ENCODE data around the gene RDH8. TPM values are rescaled to one million over a fixed set of nuclear protein-coding genes. Genes with fewer than 3 reads are reported as not detected.

The RDH8 gene
- 0.09 to 0.44 TPM (median 0.21 TPM) in 5 replicates for total RNA-seq (2022; extraction: Qiagen RNA extraction)

GRCh38 chr19:10013316-10013715, at the start of gene RDH8:
Gene RDH8 (plus strand): TSS chr19:10013483. CDS start chr19:10013498, 15 bp downstream.

GRCh38 chr19:10010247-10010691, 3.0 kb upstream of the RDH8 start, which contains the start of gene COL5A3:
Gene COL5A3 (minus strand): TSS chr19:10010504. CDS start chr19:10010385, 119 bp downstream.

Other genes starting within 250 kb of the RDH8 start
- gene ZNF846, start 244.7 kb upstream of the RDH8 start, total RNA-seq (2022; extraction: Qiagen RNA extraction), result 1.1 to 1.5 TPM (median 1.3 TPM) in 5 replicates
- 13.5 to 14.4 TPM (median 14.1 TPM) in 5 replicates for gene FBXL12, start 194.4 kb upstream of the RDH8 start, total RNA-seq (2022; extraction: Qiagen RNA extraction)
- gene UBL5, start 185.6 kb upstream of the RDH8 start, total RNA-seq (2022; extraction: Qiagen RNA extraction), result 389 to 450 TPM (median 420 TPM) in 5 replicates
- 56.2 to 80.8 TPM (median 76.5 TPM) in 5 replicates for gene PIN1, start 178.2 kb upstream of the RDH8 start, total RNA-seq (2022; extraction: Qiagen RNA extraction)
- gene OLFM2, start 77.0 kb upstream of the RDH8 start, total RNA-seq (2022; extraction: Qiagen RNA extraction), result 9.9 to 11.6 TPM (median 10.7 TPM) in 5 replicates
- gene COL5A3, start 3.0 kb upstream of the RDH8 start, total RNA-seq (2022; extraction: Qiagen RNA extraction), result 2.7 to 4.3 TPM (median 3.0 TPM) in 5 replicates
- 6.2 to 7.9 TPM (median 7.4 TPM) in 5 replicates for gene SHFL, start 72.8 kb downstream of the RDH8 start, total RNA-seq (2022; extraction: Qiagen RNA extraction)
- 0.05 to 0.08 TPM in 2 of 5 replicates, not detected in the others for gene ANGPTL6, start 89.2 kb downstream of the RDH8 start, total RNA-seq (2022; extraction: Qiagen RNA extraction)
- gene PPAN, start 92.9 kb downstream of the RDH8 start, total RNA-seq (2022; extraction: Qiagen RNA extraction), result 43.8 to 56.2 TPM (median 51.7 TPM) in 5 replicates
- 4.7 to 11.2 TPM (median 7.9 TPM) in 5 replicates for gene P2RY11, start 98.2 kb downstream of the RDH8 start, total RNA-seq (2022; extraction: Qiagen RNA extraction)
- gene EIF3G, start 106.4 kb downstream of the RDH8 start, total RNA-seq (2022; extraction: Qiagen RNA extraction), result 155 to 177 TPM (median 159 TPM) in 5 replicates
- gene DNMT1, start 181.5 kb downstream of the RDH8 start, total RNA-seq (2022; extraction: Qiagen RNA extraction), result 53.4 to 60.4 TPM (median 58.5 TPM) in 5 replicates
- gene S1PR2, start 217.8 kb downstream of the RDH8 start, total RNA-seq (2022; extraction: Qiagen RNA extraction), result 0.68 to 1.1 TPM (median 0.73 TPM) in 5 replicates
- 54.1 to 77.3 TPM (median 72.5 TPM) in 5 replicates for gene MRPL4, start 238.7 kb downstream of the RDH8 start, total RNA-seq (2022; extraction: Qiagen RNA extraction)